SJSA1 (cell line): Measurements from ENCODE around the gene SLC22A25. TPM values are rescaled to one million over a fixed set of nuclear protein-coding genes. Genes with fewer than 3 reads are reported as not detected.
"Not testable (repeated sequence)": the region's sequence is repeated elsewhere in the genome, so short reads cannot be mapped to it uniquely, and the experiment has no call there.

Source experiments
- DNase-seq, 2 experiments: peaks; one replicate each; pipeline ENCODE4 v3.0.0-alpha.2; 2015 to 2020; ENCODE audit warnings: low spot score in 2 of 2, low read depth in 1 of 2
- H3K27ac ChIP-seq: fragments of 250-450 bp; sonication (Bioruptor Pico); 2 replicates; pipeline ENCODE4 v1.5.1; 2020; ENCODE audit warnings: mild to moderate bottlenecking, moderate library complexity
- H3K27me3 ChIP-seq: fragments of 250-450 bp; sonication (Bioruptor Pico); replicated peaks from 2 replicates; pipeline ENCODE4 v1.5.1; 2020; ENCODE audit warnings: mild to moderate bottlenecking, moderate library complexity
- H3K36me3 ChIP-seq: fragments of 250-450 bp; sonication (Bioruptor Pico); 2 replicates; pipeline ENCODE4 v1.5.1; 2020; ENCODE audit warnings: mild to moderate bottlenecking
- H3K4me1 ChIP-seq: fragments of 250-450 bp; sonication (Bioruptor Pico); replicated peaks from 2 replicates; pipeline ENCODE4 v1.6.1; 2021; ENCODE audit warnings: mild to moderate bottlenecking
- H3K4me3 ChIP-seq: fragments of 250-450 bp; sonication (Bioruptor Pico); 2 replicates; pipeline ENCODE4 v1.5.1; 2020; ENCODE audit warnings: mild to moderate bottlenecking
- H3K9me3 ChIP-seq: fragments of 250-450 bp; sonication (Bioruptor Pico); replicated peaks from 2 replicates; pipeline ENCODE4 v1.5.1; 2020; ENCODE audit warnings: mild to moderate bottlenecking
- total RNA-seq: library from RNA; depleted of rRNA; stranded (reverse); fragments of >200 nt; shearing (Covaris generic); gene quantifications from 2 replicates; pipeline ENCODE4 v1.2.3, GENCODE V29; 2014; rRNA removed

The SLC22A25 gene
- not detected in 2 replicates for total RNA-seq

- no peak within 1 kb of the TSS for H3K4me3 ChIP-seq
- DNase-seq = no peak
- H3K27ac ChIP-seq = no peak within 1 kb of the TSS
- H3K36me3 ChIP-seq = no peaks in the 10 kb centered on the region
- H3K27me3 ChIP-seq = peaks cover 3% of the 10 kb centered on the region; the same call in 1 of the 2 replicates
- H3K4me1 ChIP-seq = no peaks in the 10 kb centered on the region
- H3K9me3 ChIP-seq = no peaks in the 10 kb centered on the region
Observed at GRCh38 chr11:63243533-63243932, at the start of gene SLC22A25. SLC22A25 (minus strand) TSS chr11:63243599; CDS start chr11:63229652, 13,947 bp downstream.

- H3K4me3 ChIP-seq = no peak overlapping the region
- no peaks in the 10 kb centered on the region for H3K9me3 ChIP-seq
- DNase-seq = no peak
Observed at GRCh38 chr11:63290285-63290684, 46.9 kb upstream of the SLC22A25 start.

GRCh38 chr11:63289658-63290057 is 46.3 kb upstream of the SLC22A25 start:
- no peaks in the 10 kb centered on the region for H3K9me3 ChIP-seq
- H3K4me3 ChIP-seq = no peak overlapping the region
- H3K27me3 ChIP-seq = no peaks in the 10 kb centered on the region
- DNase-seq = no peak
- H3K27ac ChIP-seq = no peak overlapping the region
- H3K36me3 ChIP-seq = no peaks in the 10 kb centered on the region
- no peaks in the 10 kb centered on the region for H3K4me1 ChIP-seq

More at GRCh38 chr11:63290285-63290684, 46.9 kb upstream of the SLC22A25 start:
- H3K27me3 ChIP-seq = no peaks in the 10 kb centered on the region
- no peaks in the 10 kb centered on the region for H3K36me3 ChIP-seq
- H3K4me1 ChIP-seq = no peaks in the 10 kb centered on the region
- no peak overlapping the region for H3K27ac ChIP-seq

- no peak overlapping the region for H3K27ac ChIP-seq
- H3K4me1 ChIP-seq = no peaks in the 10 kb centered on the region
- H3K27me3 ChIP-seq = peaks cover 2% of the 10 kb centered on the region; the same call in 1 of the 2 replicates
- no peak for DNase-seq
- no peak overlapping the region for H3K4me3 ChIP-seq
- no peaks in the 10 kb centered on the region for H3K9me3 ChIP-seq
- H3K36me3 ChIP-seq = no peaks in the 10 kb centered on the region
Observed at GRCh38 chr11:63282579-63282978, 39.2 kb upstream of the SLC22A25 start.

GRCh38 chr11:63280920-63281319 is 37.5 kb upstream of the SLC22A25 start:
- Histone ChIP-seq H3K4me1 (no peaks in the 10 kb centered on the region), H3K27ac (no peak overlapping the region), H3K4me3 (no peak overlapping the region), H3K9me3 (no peaks in the 10 kb centered on the region), H3K27me3 (peaks cover 5% of the 10 kb centered on the region; the same call in 1 of the 2 replicates), H3K36me3 (no peaks in the 10 kb centered on the region)
- no peak for DNase-seq

GRCh38 chr11:63277345-63277943 is 34.0 kb upstream of the SLC22A25 start:
- peaks cover 5% of the 10 kb centered on the region; the same call in 1 of the 2 replicates for H3K27me3 ChIP-seq
- H3K27ac ChIP-seq = no peak overlapping the region
- no peak overlapping the region for H3K4me3 ChIP-seq
- no peaks in the 10 kb centered on the region for H3K36me3 ChIP-seq
- no peaks in the 10 kb centered on the region for H3K4me1 ChIP-seq
- no peaks in the 10 kb centered on the region for H3K9me3 ChIP-seq
- no peak for DNase-seq

- no peaks in the 10 kb centered on the region for H3K4me1 ChIP-seq
- H3K36me3 ChIP-seq = no peaks in the 10 kb centered on the region
- no peak overlapping the region for H3K27ac ChIP-seq
- peaks cover 3% of the 10 kb centered on the region; the same call in 1 of the 2 replicates for H3K27me3 ChIP-seq
- H3K4me3 ChIP-seq = no peak overlapping the region
- no peak for DNase-seq
- no peaks in the 10 kb centered on the region for H3K9me3 ChIP-seq
Observed at GRCh38 chr11:63274776-63275175, 31.4 kb upstream of the SLC22A25 start.

- Histone ChIP-seq H3K36me3 (no peaks in the 10 kb centered on the region), H3K9me3 (no peaks in the 10 kb centered on the region), H3K4me3 (no peak overlapping the region), H3K27ac (no peak overlapping the region), H3K4me1 (no peaks in the 10 kb centered on the region), H3K27me3 (peaks cover 3% of the 10 kb centered on the region; the same call in 1 of the 2 replicates)
- no peak for DNase-seq
Observed at GRCh38 chr11:63273685-63274084, 30.3 kb upstream of the SLC22A25 start.

GRCh38 chr11:63262547-63262946 is 19.1 kb upstream of the SLC22A25 start:
- Histone ChIP-seq H3K36me3 (no peaks in the 10 kb centered on the region), H3K4me1 (no peaks in the 10 kb centered on the region), H3K27me3 (peaks cover 3% of the 10 kb centered on the region; the same call in 1 of the 2 replicates), H3K9me3 (no peaks in the 10 kb centered on the region), H3K4me3 (no peak overlapping the region), H3K27ac (no peak overlapping the region)
- DNase-seq = no peak

GRCh38 chr11:63251312-63251711 is 7.9 kb upstream of the SLC22A25 start:
- H3K36me3 ChIP-seq = no peaks in the 10 kb centered on the region
- H3K4me1 ChIP-seq = no peaks in the 10 kb centered on the region; the same call in 1 of the 2 replicates
- no peaks in the 10 kb centered on the region for H3K9me3 ChIP-seq
- DNase-seq = no peak
- no peak overlapping the region for H3K4me3 ChIP-seq
- H3K27ac ChIP-seq = no peak overlapping the region
- peaks cover 3% of the 10 kb centered on the region; the same call in 1 of the 2 replicates for H3K27me3 ChIP-seq

GRCh38 chr11:63250162-63251050 is 7.0 kb upstream of the SLC22A25 start:
- Histone ChIP-seq H3K4me1 (no peaks in the 10 kb centered on the region; the same call in 1 of the 2 replicates), H3K9me3 (no peaks in the 10 kb centered on the region), H3K27me3 (peaks cover 3% of the 10 kb centered on the region; the same call in 1 of the 2 replicates), H3K27ac (no peak overlapping the region), H3K4me3 (no peak overlapping the region), H3K36me3 (no peaks in the 10 kb centered on the region)
- no peak for DNase-seq

- Histone ChIP-seq H3K4me1 (no peaks in the 10 kb centered on the region; the same call in 1 of the 2 replicates), H3K9me3 (no peaks in the 10 kb centered on the region), H3K27ac (no peak overlapping the region), H3K36me3 (no peaks in the 10 kb centered on the region), H3K4me3 (no peak overlapping the region), H3K27me3 (peaks cover 3% of the 10 kb centered on the region; the same call in 1 of the 2 replicates)
- peak in 1 of 2 experiments; percentile 28 for DNase-seq
Observed at GRCh38 chr11:63248966-63249365, 5.6 kb upstream of the SLC22A25 start.

GRCh38 chr11:63247237-63248002 is 4.0 kb upstream of the SLC22A25 start:
- not testable (repeated sequence) for H3K27ac ChIP-seq, DNase-seq, H3K4me1 ChIP-seq, H3K9me3 ChIP-seq, H3K36me3 ChIP-seq, H3K4me3 ChIP-seq, H3K27me3 ChIP-seq
